Gastroesophageal sphincter (tissue), 4 donors: ENCODE data around the gene COX5B. TPM values are rescaled to one million over a fixed set of nuclear protein-coding genes. Genes with fewer than 3 reads are reported as not detected.

Experiments
- ATAC-seq: fragments of 150-250 bp; one replicate; pipeline ENCODE4 v1.9.1; 2016; ENCODE audit warnings: mild to moderate bottlenecking, moderate library complexity
- H3K27ac ChIP-seq, 4 donors: fragments of 200-600 bp; sonication (generic) in 3 of 4; 1 replicate in 3 of 4; 2 replicates in 1 of 4; pipeline ENCODE4 v1.5.1; 2016 to 2019
- H3K27me3 ChIP-seq: fragments of 200-600 bp; sonication (generic); one replicate; pipeline ENCODE4 v1.5.1; 2019
- H3K36me3 ChIP-seq, 2 donors: fragments of 200-600 bp; sonication (generic); one replicate each; pipeline ENCODE4 v1.5.1; 2019; ENCODE audit warnings: control low read depth in 1 of 2
- H3K4me1 ChIP-seq, 3 donors: fragments of 200-600 bp; sonication (generic); 1 replicate in 2 of 3; 2 replicates in 1 of 3; pipeline ENCODE4 v1.5.1; 2016 to 2019; ENCODE audit warnings: control low read depth in 2 of 3
- H3K4me3 ChIP-seq, 2 donors: fragments of 200-600 bp; sonication (generic); one replicate each; pipeline ENCODE4 v1.5.1; 2019; ENCODE audit warnings: mild to moderate bottlenecking in 1 of 2, moderate library complexity in 1 of 2
- H3K9me3 ChIP-seq, 3 donors: fragments of 200-600 bp; sonication (generic); one replicate each; pipeline ENCODE4 v1.5.1; 2017 to 2019; ENCODE audit warnings: control low read depth in 2 of 3
- CTCF ChIP-seq, 4 experiments: fragments of 200-600 bp in 2 of 4; fragments of 450-650 bp in 2 of 4; sonication (generic) in 1 of 4; IDR thresholded peaks; one replicate each; pipeline ENCODE4 v1.5.1; 2017 to 2019; ENCODE audit warnings: antibody characterized with exemption in 4 of 4, mild to moderate bottlenecking in 2 of 4, moderate library complexity in 2 of 4
- EP300 ChIP-seq: sonication (generic); formaldehyde crosslinking; IDR thresholded peaks from one replicate; pipeline ENCODE4 v1.6.1; 2017; ENCODE audit warnings: antibody characterized with exemption, mild to moderate bottlenecking
- POLR2A ChIP-seq, 2 donors: fragments of 450-650 bp; IDR thresholded peaks; one replicate each; pipeline ENCODE4 v1.6.1; 2017; ENCODE audit warnings: antibody characterized with exemption in 2 of 2, mild to moderate bottlenecking in 2 of 2, moderate library complexity in 1 of 2
- POLR2AphosphoS5 ChIP-seq: sonication (generic); formaldehyde crosslinking; IDR thresholded peaks from one replicate; pipeline ENCODE4 v1.6.1; 2017; ENCODE audit warnings: antibody characterized with exemption
- WGBS, 2 donors: methylation state at CpG; one replicate each; pipeline ENCODE4 v1.1.5; 2018; ENCODE audit warnings: low coverage in 1 of 2; 5-methylcytosine and 5-hydroxymethylcytosine counted together
- total RNA-seq, 4 donors: library from RNA; depleted of rRNA; stranded (reverse); fragments of >200 nt; gene quantifications; one replicate each; pipeline ENCODE4 v1.1.0, GENCODE V29; 2016

The COX5B gene
- total RNA-seq, 4 donors from 2014 or later: 319 to 462 (median 396) TPM

GRCh38 chr2:97657986-97658690 lies 12.3 kb downstream of the COX5B start:
- no peak for ATAC-seq
- peaks cover 0 to 33% (median 22%) of the 10 kb centered on the region in 3 donors for H3K4me1 ChIP-seq
- no peaks in the 10 kb centered on the region for H3K27me3 ChIP-seq
- no peak overlapping the region for H3K4me3 ChIP-seq
- H3K27ac ChIP-seq: no peak overlapping the region
- peaks cover 0 to 13% (median 0%) of the 10 kb centered on the region in 3 donors for H3K9me3 ChIP-seq
- TF ChIP-seq POLR2AphosphoS5 (no peak), CTCF (IDR thresholded peaks at IDR 0.05) (no peak), EP300 (no peak), POLR2A (IDR thresholded peaks at IDR 0.05) (no peak)
- peaks cover 0 to 74% of the 10 kb centered on the region in 2 donors for H3K36me3 ChIP-seq
- WGBS, 2 donors: 89 to 100% methylated on average over 9 to 20 of the region's 37 CpGs

GRCh38 chr2:97658691-97659157 lies 12.9 kb downstream of the COX5B start:
- no peak for ATAC-seq
- H3K4me1 ChIP-seq: peaks cover 0 to 34% (median 22%) of the 10 kb centered on the region in 3 donors
- H3K9me3 ChIP-seq: peaks cover 0 to 9% (median 0%) of the 10 kb centered on the region in 3 donors
- H3K27ac ChIP-seq: no peak overlapping the region
- H3K4me3 ChIP-seq: no peak overlapping the region
- 80 to 95% methylated on average over 1 to 7 of the region's 13 CpGs for WGBS, 2 donors
- TF ChIP-seq POLR2AphosphoS5 (no peak), EP300 (no peak), CTCF (IDR thresholded peaks at IDR 0.05) (no peak), POLR2A (IDR thresholded peaks at IDR 0.05) (no peak)
- no peaks in the 10 kb centered on the region for H3K27me3 ChIP-seq
- peaks cover 0 to 70% of the 10 kb centered on the region in 2 donors for H3K36me3 ChIP-seq

GRCh38 chr2:97659256-97660043 lies 13.6 kb downstream of the COX5B start:
- H3K27ac ChIP-seq: no peak overlapping the region
- no peak for TF ChIP-seq POLR2A (IDR thresholded peaks at IDR 0.05)
- TF ChIP-seq EP300: no peak
- TF ChIP-seq CTCF (IDR thresholded peaks at IDR 0.05): no peak
- no peak for TF ChIP-seq POLR2AphosphoS5
- no peak overlapping the region for H3K4me3 ChIP-seq
- ATAC-seq: no peak
- peaks cover 0 to 34% (median 22%) of the 10 kb centered on the region in 3 donors for H3K4me1 ChIP-seq
- WGBS, 2 donors: 89 to 100% methylated on average over 1 to 23 of the region's 29 CpGs
- H3K36me3 ChIP-seq: peaks cover 0 to 62% of the 10 kb centered on the region in 2 donors
- peaks cover 0 to 2% (median 0%) of the 10 kb centered on the region in 3 donors for H3K9me3 ChIP-seq
- no peaks in the 10 kb centered on the region for H3K27me3 ChIP-seq

GRCh38 chr2:97660044-97660774 lies 14.3 kb downstream of the COX5B start:
- peaks cover 0 to 40% (median 26%) of the 10 kb centered on the region in 3 donors for H3K4me1 ChIP-seq
- H3K4me3 ChIP-seq: no peak overlapping the region
- no peaks in the 10 kb centered on the region for H3K27me3 ChIP-seq
- H3K36me3 ChIP-seq: peaks cover 0 to 55% of the 10 kb centered on the region in 2 donors
- 97% methylated on average over 5 of the region's 20 CpGs; no CpG with 5 or more reads in 1 of the 2 donors for WGBS, 2 donors
- ATAC-seq: no peak
- no peak overlapping the region for H3K27ac ChIP-seq
- no peak for TF ChIP-seq POLR2AphosphoS5
- no peak for TF ChIP-seq POLR2A (IDR thresholded peaks at IDR 0.05)
- no peak for TF ChIP-seq EP300
- TF ChIP-seq CTCF (IDR thresholded peaks at IDR 0.05): no peak
- no peaks in the 10 kb centered on the region for H3K9me3 ChIP-seq
